ENCODE results near the gene SPAG9. TPM values are rescaled to one million over a fixed set of nuclear protein-coding genes. Genes with fewer than 3 reads are reported as not detected.
"Not testable (repeated sequence)": the region's sequence is repeated elsewhere in the genome, so short reads cannot be mapped to it uniquely, and the experiment has no call there.

Gene SPAG9
- total RNA-seq, 1 experiment from 2014 or later, result 158 TPM

- no peak for DNase-seq (ENCODE audit: low spot score)
- in situ Hi-C loops (cut with HindIII; ENCODE audit: low sequenced_read_pairs), result loop anchor here (5.0 kb wide), 1 partner anchor 46 kb away; no protein-coding TSS in a partner anchor
These were observed 172.0 kb downstream of the SPAG9 start for GRCh38 chr17:50948711-50949110.

DNA sequence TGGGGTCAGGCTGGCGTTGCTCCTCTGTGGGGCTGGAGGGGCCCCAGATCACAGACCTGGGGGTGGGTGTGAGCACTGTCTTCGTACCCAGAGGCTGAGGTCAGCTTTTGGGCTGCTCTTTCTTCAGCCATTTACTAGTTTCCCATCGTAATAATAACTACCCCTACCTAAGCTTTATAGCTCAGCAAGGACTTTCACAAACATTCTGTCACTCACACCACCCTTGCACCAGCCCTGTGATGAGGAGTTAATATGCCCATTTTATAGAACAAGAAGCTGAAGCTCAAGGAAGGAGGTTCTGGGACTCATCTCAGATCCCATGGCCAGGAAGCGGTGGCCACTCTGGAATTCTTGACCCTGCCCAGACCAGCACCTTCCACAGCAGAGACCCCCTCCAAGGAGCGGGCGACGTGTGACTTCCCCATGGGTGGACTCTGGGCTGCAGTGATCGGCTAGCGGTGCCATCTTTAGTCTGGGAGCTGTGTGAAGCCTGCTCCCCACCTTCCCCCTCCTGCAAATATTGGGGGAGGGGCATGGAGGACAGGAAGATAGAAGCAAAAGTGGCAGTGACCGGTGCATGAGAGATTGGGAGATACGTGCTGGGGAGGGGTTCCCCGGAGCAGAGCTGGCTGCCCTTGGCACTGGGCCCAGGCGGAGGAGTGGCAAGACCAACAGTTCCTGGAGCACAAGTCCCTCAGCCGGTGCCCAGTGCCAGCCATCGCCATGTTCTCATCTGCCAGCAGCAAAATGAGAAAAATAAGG is 172.7 kb downstream of the SPAG9 start:
- peak; percentile 68 for DNase-seq (ENCODE audit: low spot score)
- in situ Hi-C loops (cut with HindIII; ENCODE audit: low sequenced_read_pairs), result loop anchor here (5.0 kb wide), 1 partner anchor 46 kb away; no protein-coding TSS in a partner anchor

- in situ Hi-C loops (cut with HindIII; ENCODE audit: low sequenced_read_pairs), result loop anchor here (5.0 kb wide), 1 partner anchor 45 kb away; no protein-coding TSS in a partner anchor
- DNase-seq (ENCODE audit: low spot score), result no peak
These were observed 173.5 kb downstream of the SPAG9 start for GRCh38 chr17:50946891-50947781.

- in situ Hi-C loops (cut with HindIII; ENCODE audit: low sequenced_read_pairs), result loop anchor here (5.0 kb wide), 1 partner anchor 44 kb away; no protein-coding TSS in a partner anchor
These were observed 174.3 kb downstream of the SPAG9 start for GRCh38 chr17:50946223-50946890.

DNA sequence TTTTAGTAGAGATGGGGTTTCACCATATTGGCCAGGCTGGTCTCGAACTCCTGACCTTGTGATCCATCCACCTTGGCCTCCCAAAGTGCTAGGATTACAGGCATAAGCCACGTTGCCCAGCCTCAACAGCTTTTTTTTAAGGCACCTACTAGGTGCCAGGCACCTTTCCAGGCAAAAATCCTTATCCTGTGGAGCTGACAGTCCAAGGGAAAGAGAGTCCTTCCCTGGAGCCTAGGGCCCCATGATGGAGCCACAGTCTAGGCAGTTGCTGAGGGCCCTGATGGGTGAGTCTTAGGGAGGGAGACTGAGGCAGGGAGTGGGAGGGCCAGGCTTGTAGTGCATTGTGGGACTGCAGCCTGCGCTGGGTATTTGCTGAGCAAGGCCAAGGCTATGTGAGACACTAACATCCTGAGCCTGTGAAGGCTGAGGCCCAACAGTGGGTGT is 174.9 kb downstream of the SPAG9 start:
- in situ Hi-C loops (cut with HindIII; ENCODE audit: low sequenced_read_pairs), result loop anchor here (5.0 kb wide), 1 partner anchor 44 kb away; no protein-coding TSS in a partner anchor
- DNase-seq (ENCODE audit: low spot score), result no peak

More at GRCh38 chr17:50946223-50946890, 174.3 kb downstream of the SPAG9 start:
- no peak for DNase-seq (ENCODE audit: low spot score)

- DNase-seq (ENCODE audit: low spot score), result no peak
- in situ Hi-C loops (cut with HindIII; ENCODE audit: low sequenced_read_pairs), result loop anchor here (5.0 kb wide), 1 partner anchor 43 kb away; no protein-coding TSS in a partner anchor
These were observed 175.6 kb downstream of the SPAG9 start for GRCh38 chr17:50944902-50945720.

- DNase-seq (ENCODE audit: low spot score), result no peak
- in situ Hi-C loops (cut with HindIII; ENCODE audit: low sequenced_read_pairs), result no loop called here
These were observed 176.4 kb downstream of the SPAG9 start for GRCh38 chr17:50944054-50944901.

- no peak for DNase-seq (ENCODE audit: low spot score)
- in situ Hi-C loops (cut with HindIII; ENCODE audit: low sequenced_read_pairs), result no loop called here
These were observed 177.1 kb downstream of the SPAG9 start for GRCh38 chr17:50943575-50943933.

DNA sequence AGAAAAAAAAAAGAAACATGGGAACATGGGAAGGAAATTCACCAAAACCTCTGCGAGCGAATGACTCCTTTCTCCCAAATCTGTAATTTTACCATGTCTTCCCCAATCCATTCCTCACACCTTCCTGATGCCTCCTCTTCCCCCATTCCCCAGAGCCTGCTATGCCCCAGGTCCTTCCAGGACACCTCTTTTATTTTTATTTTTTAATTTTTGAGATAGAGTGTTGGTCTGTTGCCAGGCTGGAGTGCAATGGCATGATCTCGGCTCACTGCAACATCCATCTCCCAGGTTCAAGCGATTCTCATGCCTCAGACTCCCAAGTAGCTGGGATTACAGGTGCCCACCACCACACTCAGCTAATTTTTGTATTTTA is 179.0 kb downstream of the SPAG9 start:
- in situ Hi-C loops (cut with HindIII; ENCODE audit: low sequenced_read_pairs); DNase-seq (ENCODE audit: low spot score): not testable (repeated sequence)

GRCh38 chr17:50939795-50940684 is 180.6 kb downstream of the SPAG9 start:
- in situ Hi-C loops (cut with HindIII; ENCODE audit: low sequenced_read_pairs), result no loop called here
- DNase-seq (ENCODE audit: low spot score), result no peak

DNA sequence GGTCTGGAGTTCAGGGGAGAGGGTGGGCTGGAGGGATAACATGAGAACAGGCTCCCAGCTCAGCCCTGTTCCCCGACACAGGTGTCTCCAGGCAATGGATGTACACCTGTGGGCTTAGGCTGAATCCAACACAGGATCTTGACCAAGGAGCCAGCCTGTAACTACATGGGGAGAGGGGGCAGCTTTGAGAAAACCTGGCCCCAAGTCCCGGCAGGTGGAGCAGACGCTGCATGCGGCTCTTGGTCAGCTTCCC is 181.2 kb downstream of the SPAG9 start:
- in situ Hi-C loops (cut with HindIII; ENCODE audit: low sequenced_read_pairs), result no loop called here
- DNase-seq (ENCODE audit: low spot score), result no peak

DNA sequence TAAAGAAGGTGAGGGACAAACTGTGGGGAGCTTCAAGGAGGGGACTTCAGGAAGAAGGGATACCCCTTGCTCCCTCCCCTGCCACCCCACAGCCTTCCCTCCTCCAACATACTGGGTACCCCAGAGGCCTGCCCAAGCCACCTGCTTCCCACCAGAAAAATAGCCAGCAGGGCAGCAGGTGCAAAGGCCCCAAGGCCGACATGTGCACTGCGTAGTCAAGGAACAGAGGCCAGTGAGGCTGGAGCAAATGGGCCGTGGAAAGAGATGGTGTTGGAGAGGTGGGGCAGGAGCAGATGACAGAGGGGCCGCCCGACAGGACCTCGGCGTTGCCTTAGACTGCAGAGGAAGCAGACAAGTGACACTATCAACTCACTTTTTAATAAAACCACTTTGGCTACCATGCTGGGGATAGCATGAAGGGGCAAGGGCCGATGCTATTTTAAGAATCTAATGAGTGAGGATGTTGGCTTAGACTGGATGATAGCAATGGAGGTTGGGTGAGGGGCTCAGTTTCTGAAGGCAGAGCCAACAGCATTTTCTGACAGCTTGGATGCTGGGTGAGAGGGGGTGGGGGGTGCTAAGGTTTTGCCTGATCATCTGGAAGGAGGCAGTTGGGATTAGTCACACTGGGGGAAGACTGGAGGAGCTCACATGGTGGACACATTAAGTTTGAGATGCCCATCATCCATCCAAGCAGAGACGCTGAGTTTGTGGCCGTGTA is 181.7 kb downstream of the SPAG9 start:
- no peak for DNase-seq (ENCODE audit: low spot score)
- in situ Hi-C loops (cut with HindIII; ENCODE audit: low sequenced_read_pairs), result no loop called here

DNA sequence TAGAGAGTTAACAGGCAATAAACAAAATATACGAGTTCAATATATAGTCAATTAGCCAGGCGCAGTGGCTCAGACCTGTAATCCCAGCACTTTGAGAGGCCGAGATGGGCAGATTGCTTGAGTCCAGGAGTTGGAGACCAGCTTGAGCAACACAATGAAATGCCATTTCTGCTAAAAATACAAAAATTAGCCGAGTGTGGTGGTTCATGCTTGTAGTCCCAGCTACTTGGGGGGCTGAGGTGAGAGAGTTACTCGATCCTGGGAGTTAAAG is 184.7 kb downstream of the SPAG9 start:
- in situ Hi-C loops (cut with HindIII; ENCODE audit: low sequenced_read_pairs), result no loop called here
- DNase-seq (ENCODE audit: low spot score), result no peak

DNA sequence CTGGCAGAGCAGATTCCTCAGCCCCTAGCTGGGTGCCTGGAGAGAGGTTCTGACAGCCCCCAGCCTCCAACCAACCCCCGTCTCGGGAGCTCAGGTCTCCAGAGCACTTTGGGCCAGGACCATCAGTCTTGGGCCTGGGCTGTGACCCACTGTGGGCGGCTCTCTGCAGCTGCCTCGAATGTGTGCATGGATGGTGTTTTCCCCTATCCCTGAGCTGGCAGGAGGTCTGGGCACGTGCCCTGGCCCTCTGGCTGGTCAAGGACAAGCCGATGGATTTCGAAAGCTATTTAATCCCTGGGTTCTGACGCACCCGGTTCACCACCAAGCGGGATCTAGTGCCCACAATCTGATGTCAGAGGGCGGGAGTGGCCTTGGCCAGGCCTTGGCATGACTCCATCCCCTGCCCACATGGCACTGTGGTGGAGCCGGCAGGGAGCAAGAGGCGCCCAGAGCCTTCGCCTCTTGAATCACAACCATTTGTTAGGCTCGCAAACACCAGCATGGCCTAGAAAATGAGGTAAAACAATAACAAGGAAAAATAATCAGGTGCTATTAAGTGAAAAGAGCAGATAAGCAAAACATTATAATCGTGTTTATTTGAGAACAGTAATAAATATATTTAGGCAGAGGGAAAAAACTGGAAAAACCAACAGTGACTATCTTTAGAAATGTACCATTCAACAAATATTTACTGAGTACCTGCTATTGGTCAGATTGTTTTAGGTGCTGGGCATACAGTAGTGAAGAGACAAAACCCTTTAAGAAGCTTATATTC is 185.3 kb downstream of the SPAG9 start:
- in situ Hi-C loops (cut with HindIII; ENCODE audit: low sequenced_read_pairs), result no loop called here
- peak; percentile 87 for DNase-seq (ENCODE audit: low spot score)

- in situ Hi-C loops (cut with HindIII; ENCODE audit: low sequenced_read_pairs), result no loop called here
- no peak for DNase-seq (ENCODE audit: low spot score)
These were observed 185.9 kb downstream of the SPAG9 start for GRCh38 chr17:50934672-50935220.

DNA sequence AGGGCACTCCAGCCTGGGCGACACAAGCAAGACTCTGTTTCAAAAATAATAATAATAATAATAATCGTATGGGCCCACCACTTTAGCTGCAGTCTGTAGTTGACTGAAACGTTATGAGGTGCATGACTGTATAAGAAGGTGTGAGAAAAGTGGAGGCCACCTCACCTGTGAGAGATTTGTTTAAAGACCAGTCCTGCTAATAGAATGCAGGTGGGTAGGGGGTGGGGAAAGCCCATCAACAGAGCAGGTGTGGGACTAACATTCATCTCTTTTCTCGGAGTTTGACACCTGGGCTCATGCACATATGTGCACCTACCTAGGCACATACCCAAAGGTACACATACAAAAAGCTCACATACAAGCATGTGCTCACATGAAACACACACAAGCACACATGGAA is 186.5 kb downstream of the SPAG9 start:
- no peak for DNase-seq (ENCODE audit: low spot score)
- in situ Hi-C loops (cut with HindIII; ENCODE audit: low sequenced_read_pairs), result no loop called here
